Epithelial cell of proximal tubule (primary cell): ENCODE results near the gene TCAF1. TPM values are rescaled to one million over a fixed set of nuclear protein-coding genes. Genes with fewer than 3 reads are reported as not detected.
A peak's percentile ranks its signal among the peaks of the same experiment; 100 is the strongest.

Experiments used
- DNase-seq: peaks from one replicate; pipeline ENCODE4 v3.0.0-alpha.2; 2011; ENCODE audit warnings: low read depth
- H3K4me3 ChIP-seq: 2 replicates; pipeline ENCODE4 v1.5.1; 2011; ENCODE audit warnings: low read depth, mild to moderate bottlenecking, low read length
- CTCF ChIP-seq: conservative IDR thresholded peaks from 2 replicates; pipeline ENCODE4 v1.5.1; 2012; ENCODE audit warnings: low read depth, mild to moderate bottlenecking, low read length
- total RNA-seq: library from RNA; depleted of rRNA; stranded (reverse); fragments of >200 nt; gene quantifications from 2 replicates; pipeline ENCODE4 v1.2.3, GENCODE V29; 2015

The TCAF1 gene
- total RNA-seq: 24.7 and 49.0 TPM in 2 replicates

- peak; percentile 53 for TF ChIP-seq CTCF
- DNase-seq: peak; percentile 47
- H3K4me3 ChIP-seq: peak within 1 kb of the TSS; percentile 80
These were observed at the start of gene TCAF1 for GRCh38 chr7:143901668-143902331. Gene TCAF1, minus strand, starts transcription at chr7:143902176. Its CDS starts 25,568 bp downstream, at chr7:143876608.

DNA sequence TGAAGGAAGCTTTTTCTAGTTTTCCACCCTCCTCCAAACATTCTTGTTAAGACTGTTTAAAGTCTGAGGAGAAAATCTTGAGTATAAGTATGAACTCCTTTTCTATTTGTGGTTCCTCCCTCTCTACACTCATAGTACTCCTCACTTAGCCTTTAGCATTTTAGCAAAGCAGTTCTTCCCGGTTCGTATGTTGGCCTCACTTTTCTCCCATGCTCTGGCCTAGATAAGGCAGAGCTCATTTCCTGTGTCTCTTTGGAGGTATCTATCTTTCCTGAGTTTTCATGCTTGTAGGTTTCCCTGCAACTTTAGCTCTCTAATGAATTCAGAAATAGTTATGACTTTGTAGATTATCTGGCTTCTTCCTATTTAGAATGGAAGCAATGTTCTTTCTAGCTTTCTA lies 46.8 kb upstream of the TCAF1 start:
- H3K4me3 ChIP-seq: no peak overlapping the region
- no peak for TF ChIP-seq CTCF
- DNase-seq: no peak

DNA sequence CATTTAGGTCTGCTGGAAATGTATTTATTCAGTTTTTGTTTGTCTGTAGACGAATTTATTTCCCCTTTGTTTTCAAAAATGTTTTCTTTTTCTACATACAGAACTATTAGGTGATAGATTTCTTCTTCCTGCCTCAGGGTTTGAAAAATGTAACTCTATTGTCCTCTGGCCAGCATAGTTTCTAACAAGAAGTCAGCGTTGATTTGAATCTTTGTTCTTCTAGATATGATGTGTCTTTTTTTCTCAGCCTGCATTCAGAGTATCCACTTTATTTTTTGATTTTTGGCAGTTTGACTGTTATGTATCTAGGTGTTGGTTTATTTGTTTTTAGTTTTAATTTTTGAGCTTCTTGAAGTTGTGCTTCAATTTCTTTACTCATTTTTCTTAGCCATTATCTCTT lies 45.1 kb upstream of the TCAF1 start:
- DNase-seq: no peak
- TF ChIP-seq CTCF: no peak
- H3K4me3 ChIP-seq: no peak overlapping the region

DNA sequence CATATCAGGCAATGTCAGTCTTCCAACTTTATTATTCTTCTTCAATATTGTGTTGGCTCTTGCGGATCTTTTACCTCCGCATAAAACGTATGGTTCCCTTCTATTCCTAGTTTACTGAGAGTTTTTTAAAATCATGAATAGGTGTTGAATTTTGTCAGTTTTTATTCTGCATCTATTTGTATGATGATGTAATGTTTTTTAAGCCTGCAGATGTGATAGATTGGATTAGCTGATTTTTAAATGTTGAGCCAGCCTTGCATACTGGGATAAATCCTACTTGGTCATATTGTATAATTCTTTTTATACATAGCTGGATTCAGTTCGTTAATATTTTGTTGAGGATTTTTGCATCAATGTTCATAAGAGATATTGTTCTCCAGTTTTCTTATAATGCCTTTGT lies 43.4 kb upstream of the TCAF1 start:
- no peak for DNase-seq
- no peak for TF ChIP-seq CTCF
- H3K4me3 ChIP-seq: no peak overlapping the region

DNA sequence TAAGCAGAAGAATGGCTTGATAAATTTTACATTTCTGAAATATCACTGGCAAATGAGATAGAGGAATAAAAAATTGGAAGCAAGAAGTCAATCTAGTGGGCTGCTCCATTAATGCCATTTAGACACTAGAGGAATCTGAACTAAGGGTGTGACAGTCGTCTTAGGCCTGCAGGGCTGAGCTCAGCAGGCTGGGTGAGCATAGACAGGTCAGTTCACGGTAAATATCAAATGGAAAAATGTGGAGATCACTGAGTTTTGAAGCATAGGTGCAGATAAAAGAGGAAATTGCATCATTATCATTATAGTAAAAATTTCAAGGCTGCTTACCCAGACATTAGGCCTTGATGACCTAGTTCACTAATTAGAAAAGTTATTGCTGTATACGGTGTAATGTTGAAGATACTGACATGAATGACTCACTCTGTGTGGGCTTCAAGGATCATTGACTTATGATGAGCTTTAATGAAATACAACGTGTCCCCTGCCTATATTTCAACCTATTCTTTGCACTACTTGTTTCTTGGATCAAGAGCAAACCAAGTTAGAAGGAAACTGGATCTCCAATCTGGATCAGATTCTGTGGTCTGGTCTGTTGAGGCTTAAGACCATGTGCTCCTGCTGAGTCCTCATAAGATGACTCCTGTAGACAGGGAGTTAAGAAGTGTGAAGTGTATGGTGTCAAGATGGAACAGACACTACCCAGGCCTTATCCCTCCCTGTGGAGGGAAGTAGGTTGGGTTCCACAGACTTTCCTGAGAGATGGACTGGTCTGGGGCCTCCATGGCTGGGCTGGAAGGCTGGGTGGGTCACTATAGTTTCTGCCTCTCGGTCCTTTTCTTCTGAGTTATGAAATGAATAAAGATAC lies 36.6 kb upstream of the TCAF1 start:
- TF ChIP-seq CTCF: no peak
- DNase-seq: no peak
- H3K4me3 ChIP-seq: no peak overlapping the region

DNA sequence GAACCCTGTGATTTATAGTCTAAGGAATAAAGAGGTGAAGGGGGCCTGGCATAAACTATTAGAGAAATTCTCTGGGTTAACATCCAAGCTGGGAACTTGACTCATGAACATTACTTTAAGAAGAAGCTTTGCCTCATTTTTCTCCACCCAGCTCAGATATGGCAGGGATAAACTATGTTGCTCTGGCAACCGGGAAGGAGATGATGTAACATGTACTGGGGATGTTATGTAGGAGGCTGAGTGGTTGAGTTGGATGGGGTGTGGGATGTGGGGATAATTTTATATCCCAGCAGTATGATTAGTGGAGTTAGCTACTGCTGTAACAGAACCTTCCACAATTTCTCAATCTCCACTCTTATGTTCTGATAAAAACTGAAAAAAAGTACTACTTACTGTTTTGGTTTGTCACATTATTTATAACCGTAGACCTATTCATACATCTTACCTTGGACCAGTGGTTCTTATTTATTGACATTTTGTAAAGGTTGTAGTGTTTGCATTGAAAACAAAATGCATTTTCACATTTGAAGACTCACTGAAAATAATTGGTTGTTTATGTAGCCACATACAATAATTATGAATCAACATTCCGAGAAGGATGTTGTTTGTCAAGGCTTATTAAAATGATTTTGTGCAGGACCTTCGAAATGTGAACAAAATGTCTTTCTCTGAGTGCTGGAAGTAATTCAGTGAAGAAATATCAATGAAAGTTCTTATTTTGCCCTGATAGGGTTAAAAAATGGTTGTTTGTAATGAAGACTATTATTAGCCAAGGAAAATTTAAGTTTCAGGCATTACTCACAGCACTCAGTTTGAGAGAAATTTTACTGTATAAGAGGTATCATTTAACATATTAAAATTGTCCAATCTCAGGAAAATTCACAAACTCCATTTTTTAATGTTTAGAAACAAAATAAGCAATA lies 34.4 kb upstream of the TCAF1 start:
- DNase-seq: no peak
- no peak for TF ChIP-seq CTCF

More for the DNA sequence above, 34.4 kb upstream of the TCAF1 start:
- no peak overlapping the region for H3K4me3 ChIP-seq
